OCI-LY7 (cell line): Measurements from ENCODE around the gene NRP1.

Experiments used
- CTCF ChIP-seq: fragments of 200-600 bp; sonication (generic); conservative IDR thresholded peaks from 2 replicates; pipeline ENCODE4 v1.5.1; 2014; ENCODE audit warnings: mild to moderate bottlenecking, antibody characterized with exemption, low read length, moderate library complexity, mixed read lengths
- EZH2phosphoT487 ChIP-seq: fragments of 200-600 bp; sonication (generic); IDR thresholded peaks from 2 replicates; pipeline ENCODE4 v1.6.1; 2018; ENCODE audit warnings: low read depth, borderline replicate concordance, mild to moderate bottlenecking, mixed run types, antibody characterized with exemption, low read length, moderate library complexity, mixed read lengths

GRCh38 chr10:33254556-33255160 lies 79.8 kb downstream of the NRP1 start:
- no peak for TF ChIP-seq CTCF
- no peak for TF ChIP-seq EZH2phosphoT487
